ENCODE results near the gene CRHR1. TPM values are rescaled to one million over a fixed set of nuclear protein-coding genes. Genes with fewer than 3 reads are reported as not detected.

Gene CRHR1
- total and polyA plus RNA-seq, 2 of the 4 experiments (the other 2 are of a cell fraction), result not detected

DNA sequence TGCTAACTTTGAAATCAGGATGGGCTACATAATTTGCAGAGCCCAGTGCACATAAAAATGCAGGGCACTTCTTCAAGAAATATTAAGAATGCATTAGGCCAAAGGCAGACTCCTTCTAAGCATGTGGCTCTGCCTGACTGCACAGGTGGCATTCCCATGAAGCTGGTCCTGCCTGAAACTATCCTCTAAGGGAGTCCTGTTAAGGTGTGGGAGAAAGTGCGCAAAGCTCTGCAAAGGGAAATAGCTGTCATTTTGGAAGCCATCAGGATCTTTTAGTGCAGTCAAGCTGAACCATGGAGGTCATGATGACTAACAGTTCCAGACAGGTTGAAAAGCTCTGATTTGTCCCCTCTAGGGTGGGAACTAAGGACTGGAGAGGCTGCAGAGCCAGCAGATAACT lies 41.9 kb upstream of the CRHR1 start:
- Histone ChIP-seq H2BK120ac (ENCODE audit: low read depth, low read length) (no peak overlapping the region), H3K9me3 (ENCODE audit: control insufficient read depth, insufficient read depth, low read length) (no peaks in the 10 kb centered on the region), H2BK5ac (ENCODE audit: low read depth, low read length, poor library complexity, severe bottlenecking) (no peak overlapping the region), H3K9me1 (ENCODE audit: insufficient read depth, low read length) (no peaks in the 10 kb centered on the region), H4K5ac (ENCODE audit: low read depth, low read length) (no peak overlapping the region), H4K91ac (ENCODE audit: insufficient read depth, low read depth, low read length) (no peak overlapping the region), H3K27ac (ENCODE audit: insufficient read depth, low read length) (no peak overlapping the region), H2BK15ac (ENCODE audit: low read depth, low read length) (no peak overlapping the region), H3K79me1 (ENCODE audit: low read depth in 1 of 2, low read length in 2 of 2) (no peaks in the 10 kb centered on the region), H3K4me1 (ENCODE audit: control insufficient read depth, insufficient read depth, low read length) (no peaks in the 10 kb centered on the region), H3K23ac (ENCODE audit: low read depth, low read length) (no peak overlapping the region), H4K20me1 (ENCODE audit: insufficient read depth, low read length) (no peaks in the 10 kb centered on the region; the same call in 1 of the 2 replicates), H3K36me3 (ENCODE audit: control insufficient read depth, insufficient read depth, low read length) (no peaks in the 10 kb centered on the region), H4K8ac (ENCODE audit: low read depth in 2 of 2, low read length in 2 of 2) (no peak overlapping the region), H3K27me3 (ENCODE audit: control insufficient read depth, insufficient read depth, low read length) (peaks cover 10% of the 10 kb centered on the region), H3K4me3 (ENCODE audit: insufficient read depth, low read depth, low read length) (no peak overlapping the region), H2AFZ (replicated peaks; ENCODE audit: low read length, poor library complexity) (no peak overlapping the region), H3K56ac (ENCODE audit: extremely low read depth, insufficient read depth, low read length) (no peak overlapping the region), H3K9ac (ENCODE audit: low read depth, low read length) (no peak overlapping the region), H2AK5ac (ENCODE audit: low read depth, low read length) (no peak overlapping the region), H2BK20ac (ENCODE audit: low read depth, low read length) (no peak overlapping the region), H2AK9ac (replicated peaks; ENCODE audit: low read depth, low read length, poor library complexity) (no peak overlapping the region), H3K4ac (ENCODE audit: low read depth, low read length) (no peak overlapping the region), H3K4me2 (ENCODE audit: low read depth, low read length) (no peak overlapping the region), H3K14ac (replicated peaks; ENCODE audit: low read depth, low read length) (no peak overlapping the region), H3K18ac (ENCODE audit: low read depth, low read length) (no peak overlapping the region)
- no TSS peak for BruUV-seq (replicated peaks)
- CTCF ChIA-PET, result no interaction called here
- dilution Hi-C loops (cut with HindIII; ENCODE audit: low sequenced_read_pairs, unreplicated experiment), result no loop called here
- in situ Hi-C loops (cut with MboI; ENCODE audit: low sequenced_read_pairs), result no loop called here
- no peak for ATAC-seq (ENCODE audit: low read depth)
- no CpG with 5 or more reads among the region's 1 CpG for WGBS, 2 experiments (ENCODE audit: extremely low coverage in 2 of 2, insufficient read length in 1 of 2)
- intact Hi-C loops (cut with micrococcal nuclease), result no loop called here
- POLR2A ChIA-PET (ENCODE audit: unreplicated experiment), result no interaction called here
- TF ChIP-seq CHD1 (IDR thresholded peaks at IDR 0.05; ENCODE audit: low read depth, low read length) (no peak), MXI1 (IDR thresholded peaks at IDR 0.05; ENCODE audit: borderline replicate concordance, low read depth, low read length) (no peak), NFE2L2 (IDR thresholded peaks at IDR 0.05; ENCODE audit: low read depth, low read length) (no peak), SMC3 (IDR thresholded peaks at IDR 0.05; ENCODE audit: low read depth, low read length) (no peak), RFX5 (IDR thresholded peaks at IDR 0.05; ENCODE audit: low read depth, low read length) (no peak), POLR2A (IDR thresholded peaks at IDR 0.05; ENCODE audit: low read depth, low read length) (no peak), CTCF (conservative IDR thresholded peaks at IDR 0.05; ENCODE audit: low read depth, low read length) (no peak), MAFK (IDR thresholded peaks at IDR 0.05; ENCODE audit: low read depth, low read length) (no peak), BHLHE40 (IDR thresholded peaks at IDR 0.05; ENCODE audit: low read depth, low read length) (no peak), CEBPB (IDR thresholded peaks at IDR 0.05; ENCODE audit: low read depth, low read length) (no peak), MAZ (IDR thresholded peaks at IDR 0.05; ENCODE audit: borderline replicate concordance, low read depth, low read length) (no peak), FOS (IDR thresholded peaks at IDR 0.05; ENCODE audit: low read depth, low read length) (no peak), RAD21 (IDR thresholded peaks at IDR 0.05; ENCODE audit: low read length) (no peak), RCOR1 (IDR thresholded peaks at IDR 0.05; ENCODE audit: insufficient replicate concordance, low read length) (no peak)
- TF ChIP-seq, protein P1, sequence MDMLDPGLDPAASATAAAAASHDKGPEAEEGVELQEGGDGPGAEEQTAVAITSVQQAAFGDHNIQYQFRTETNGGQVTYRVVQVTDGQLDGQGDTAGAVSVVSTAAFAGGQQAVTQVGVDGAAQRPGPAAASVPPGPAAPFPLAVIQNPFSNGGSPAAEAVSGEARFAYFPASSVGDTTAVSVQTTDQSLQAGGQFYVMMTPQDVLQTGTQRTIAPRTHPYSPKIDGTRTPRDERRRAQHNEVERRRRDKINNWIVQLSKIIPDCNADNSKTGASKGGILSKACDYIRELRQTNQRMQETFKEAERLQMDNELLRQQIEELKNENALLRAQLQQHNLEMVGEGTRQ (IDR thresholded peaks at IDR 0.05; ENCODE audit: low read depth, low read length), result no peak
- TF ChIP-seq, protein P2, sequence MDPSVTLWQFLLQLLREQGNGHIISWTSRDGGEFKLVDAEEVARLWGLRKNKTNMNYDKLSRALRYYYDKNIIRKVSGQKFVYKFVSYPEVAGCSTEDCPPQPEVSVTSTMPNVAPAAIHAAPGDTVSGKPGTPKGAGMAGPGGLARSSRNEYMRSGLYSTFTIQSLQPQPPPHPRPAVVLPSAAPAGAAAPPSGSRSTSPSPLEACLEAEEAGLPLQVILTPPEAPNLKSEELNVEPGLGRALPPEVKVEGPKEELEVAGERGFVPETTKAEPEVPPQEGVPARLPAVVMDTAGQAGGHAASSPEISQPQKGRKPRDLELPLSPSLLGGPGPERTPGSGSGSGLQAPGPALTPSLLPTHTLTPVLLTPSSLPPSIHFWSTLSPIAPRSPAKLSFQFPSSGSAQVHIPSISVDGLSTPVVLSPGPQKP (IDR thresholded peaks at IDR 0.05; ENCODE audit: borderline replicate concordance, low read depth, low read length), result no peak
- no peak for DNase-seq
